Measurements from ENCODE around the gene TRIO. TPM values are rescaled to one million over a fixed set of nuclear protein-coding genes. Genes with fewer than 3 reads are reported as not detected.

The TRIO gene
- total RNA-seq, 2 experiments from 2014 or later = 3.5 to 6.6 TPM

DNA sequence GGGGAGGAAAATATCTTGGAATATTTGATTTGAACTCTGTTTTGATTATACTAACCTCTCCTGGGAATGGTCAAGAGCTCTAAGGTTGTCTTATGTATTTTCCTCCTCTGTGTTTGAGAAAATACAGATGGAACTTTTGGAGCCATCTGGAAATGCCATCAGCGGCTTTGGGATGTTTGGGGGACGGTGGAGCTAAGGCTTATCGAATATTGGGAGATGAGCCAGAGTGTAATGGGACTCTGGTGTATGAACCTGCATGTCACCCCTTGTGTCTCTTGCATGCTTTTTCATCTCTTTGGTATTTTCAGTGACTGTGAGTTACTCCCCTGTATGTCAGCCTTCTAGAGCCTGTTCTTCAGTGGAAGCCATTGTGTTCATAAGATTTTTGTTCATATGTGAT lies 258.5 kb downstream of the TRIO start:
- H3K9me3 Mint-ChIP-seq (ENCODE audit: insufficient read depth) = peaks cover 7% of the 10 kb centered on the region
- ChIA-PET CTCF (interaction anchor here (1.0 to 8.0 kb wide), 3 partner anchors 11 to 266 kb away, joined by 4 to 127 read pairs (median 44); no protein-coding TSS in a partner anchor), POLR2A (interaction anchor here (1.3 to 2.4 kb wide), 2 partner anchors 11 to 13 kb away, joined by 4 to 10 read pairs; no protein-coding TSS in a partner anchor)
- peaks cover 15% of the 10 kb centered on the region for H3K36me3 Mint-ChIP-seq (ENCODE audit: low read depth)
- DNase-seq (no peak), ATAC-seq (no peak)
- peaks cover 60% of the 10 kb centered on the region for H3K4me1 Mint-ChIP-seq (ENCODE audit: low read depth)
- no peak overlapping the region for H3K27ac Mint-ChIP-seq
- peaks cover 3% of the 10 kb centered on the region for H3K27me3 Mint-ChIP-seq (ENCODE audit: low read depth)
- H3K4me3 Mint-ChIP-seq = no peak overlapping the region

DNA sequence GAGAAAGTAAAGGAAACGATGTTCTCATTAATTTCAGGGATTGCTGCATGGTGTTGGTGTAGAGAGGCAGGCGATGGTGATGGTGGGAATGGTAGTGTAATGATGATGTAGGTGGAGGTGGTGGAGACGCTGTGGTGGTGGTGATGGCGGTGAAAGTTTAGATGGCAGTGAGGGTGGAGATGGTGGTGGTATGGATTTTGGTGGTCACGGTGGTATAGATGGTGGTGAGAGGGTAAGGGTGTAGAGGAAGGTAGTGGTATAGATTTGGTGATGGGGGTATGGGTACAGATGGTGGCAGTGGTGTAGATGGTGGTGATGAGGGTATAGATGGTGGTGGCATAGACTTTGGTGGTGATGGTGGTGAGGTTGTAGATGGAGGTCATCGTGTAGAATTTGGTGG lies 259.3 kb downstream of the TRIO start:
- Mint-ChIP-seq H3K9me3 (ENCODE audit: insufficient read depth) (peaks cover 7% of the 10 kb centered on the region), H3K4me3 (peak overlapping the region; percentile 44), H3K4me1 (ENCODE audit: low read depth) (peaks cover 57% of the 10 kb centered on the region), H3K27me3 (ENCODE audit: low read depth) (peaks cover 7% of the 10 kb centered on the region), H3K27ac (peak overlapping the region; percentile 73), H3K36me3 (ENCODE audit: low read depth) (peaks cover 15% of the 10 kb centered on the region)
- CTCF ChIA-PET = interaction anchor here (3.9 to 8.0 kb wide), 2 partner anchors 11 to 247 kb away, joined by 44 to 127 read pairs; no protein-coding TSS in a partner anchor
- no peak for DNase-seq
- POLR2A ChIA-PET = interaction anchor here (2.4 kb wide), 1 partner anchor 12 kb away, joined by 10 read pairs; no protein-coding TSS in a partner anchor
- ATAC-seq = no peak

DNA sequence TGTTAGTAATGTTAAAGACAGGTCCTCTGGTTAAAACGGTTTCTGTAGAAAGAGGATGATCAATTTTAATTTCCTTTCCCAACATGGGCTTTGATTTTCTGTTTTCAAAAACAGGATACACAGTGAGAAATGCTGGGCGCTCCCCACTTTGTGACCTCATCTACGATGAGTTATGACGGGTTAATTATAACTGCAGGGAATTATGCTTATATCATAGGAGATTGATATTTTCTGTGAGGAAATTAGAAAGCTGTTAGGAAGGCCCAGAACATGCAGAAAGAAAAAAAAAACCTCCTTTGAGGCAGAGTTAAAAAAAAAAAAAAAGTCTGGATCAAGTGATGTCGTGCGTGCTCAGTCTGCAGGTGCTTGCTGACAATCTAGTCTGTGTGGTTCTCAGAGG lies 261.6 kb downstream of the TRIO start:
- H3K4me1 Mint-ChIP-seq (ENCODE audit: low read depth) = peaks cover 37% of the 10 kb centered on the region
- ATAC-seq (no peak), DNase-seq (no peak)
- POLR2A ChIA-PET = interaction anchor here (0.6 kb wide), 1 partner anchor 105 kb away, joined by 6 read pairs; no protein-coding TSS in a partner anchor
- H3K27ac Mint-ChIP-seq = no peak overlapping the region
- CTCF ChIA-PET = interaction anchor here (0.6 to 1.0 kb wide), 2 partner anchors 10 to 1355 kb away, joined by 3 to 4 read pairs; no protein-coding TSS in a partner anchor
- H3K4me3 Mint-ChIP-seq = no peak overlapping the region
- H3K36me3 Mint-ChIP-seq (ENCODE audit: low read depth) = peaks cover 15% of the 10 kb centered on the region
- H3K9me3 Mint-ChIP-seq (ENCODE audit: insufficient read depth) = peaks cover 7% of the 10 kb centered on the region
- peaks cover 8% of the 10 kb centered on the region for H3K27me3 Mint-ChIP-seq (ENCODE audit: low read depth)

DNA sequence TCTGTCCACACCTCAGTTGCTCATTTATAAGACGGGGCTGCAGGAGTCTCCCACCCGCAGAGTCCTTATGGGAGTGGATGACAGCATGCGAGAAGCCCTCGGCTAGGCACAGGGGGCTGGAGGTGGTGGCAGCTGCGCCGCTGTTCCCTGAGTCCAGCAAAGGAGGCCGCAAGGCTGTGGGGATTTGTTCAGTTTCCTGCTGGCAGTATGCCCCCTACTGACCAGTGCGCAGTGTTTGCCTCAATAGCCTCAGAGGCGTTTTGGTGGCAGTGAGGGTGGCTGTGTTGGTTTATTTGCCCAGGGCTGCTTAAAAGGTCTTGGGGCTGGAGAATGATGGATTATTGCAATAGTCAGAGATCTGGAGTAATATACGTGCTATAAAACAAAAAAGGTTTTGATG lies 262.1 kb downstream of the TRIO start:
- Mint-ChIP-seq H3K27me3 (ENCODE audit: low read depth) (peaks cover 8% of the 10 kb centered on the region), H3K36me3 (ENCODE audit: low read depth) (peaks cover 15% of the 10 kb centered on the region), H3K4me1 (ENCODE audit: low read depth) (peaks cover 32% of the 10 kb centered on the region), H3K4me3 (no peak overlapping the region), H3K27ac (no peak overlapping the region), H3K9me3 (ENCODE audit: insufficient read depth) (peaks cover 7% of the 10 kb centered on the region)
- ChIA-PET POLR2A (interaction anchor here (0.6 kb wide), 1 partner anchor 104 kb away, joined by 6 read pairs; no protein-coding TSS in a partner anchor), CTCF (interaction anchor here (1.0 to 1.3 kb wide), 2 partner anchors 9 to 243 kb away, joined by 3 to 4 read pairs; no protein-coding TSS in a partner anchor)
- ATAC-seq (no peak), DNase-seq (no peak)

DNA sequence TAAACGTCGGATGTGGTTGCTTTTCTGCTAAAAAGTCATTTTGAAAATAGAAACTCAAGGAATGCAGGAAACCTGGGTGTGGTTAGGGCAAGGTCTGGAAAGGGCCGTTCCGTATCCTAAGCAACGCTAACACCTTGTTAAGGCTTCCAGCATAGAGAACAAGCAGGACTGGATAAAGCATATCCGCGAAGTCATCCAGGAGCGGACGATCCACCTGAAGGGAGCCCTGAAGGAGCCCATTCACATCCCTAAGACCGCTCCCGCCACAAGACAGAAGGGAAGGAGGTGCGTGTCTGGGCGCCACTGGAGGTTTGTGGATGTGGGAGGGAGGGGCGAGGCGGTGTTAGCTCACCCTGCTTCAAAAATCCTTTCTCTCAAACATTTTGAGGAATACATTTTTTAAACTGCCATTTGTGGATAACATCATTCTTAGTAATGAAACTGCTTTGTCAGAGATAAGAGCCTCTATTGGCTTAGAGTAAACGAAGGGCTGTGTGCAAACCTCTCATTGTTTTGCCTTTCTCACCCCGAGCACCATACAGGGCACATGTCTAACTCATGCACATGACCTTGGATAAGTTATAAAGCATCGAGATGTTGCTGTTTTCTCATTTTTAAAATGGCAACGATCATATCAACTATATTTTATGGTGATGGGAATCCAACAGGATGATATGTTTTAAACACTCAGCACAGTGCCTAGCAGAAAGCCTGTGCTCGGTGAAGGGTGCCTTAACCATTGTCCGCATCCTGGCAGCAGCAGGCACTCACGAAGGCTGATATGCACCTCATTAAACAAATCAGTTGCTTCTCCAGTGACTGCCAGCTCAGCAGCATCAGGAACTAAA lies 262.8 kb downstream of the TRIO start:
- CTCF ChIA-PET = interaction anchor here (1.0 to 1.3 kb wide), 2 partner anchors 9 to 242 kb away, joined by 3 to 4 read pairs; no protein-coding TSS in a partner anchor
- ATAC-seq = no peak

DNA sequence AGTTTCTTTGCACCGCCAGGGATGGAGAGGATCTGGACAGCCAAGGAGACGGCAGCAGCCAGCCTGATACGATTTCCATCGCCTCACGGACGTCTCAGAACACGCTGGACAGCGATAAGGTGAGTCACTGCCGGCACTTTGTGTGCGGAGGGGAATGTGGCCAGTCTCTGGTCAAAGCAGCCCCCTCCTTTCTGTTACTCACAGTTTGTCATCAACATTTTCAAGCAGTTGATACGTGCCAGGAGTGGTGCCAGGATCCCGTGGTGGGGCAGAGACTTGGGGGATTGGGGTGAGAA lies 263.4 kb downstream of the TRIO start:
- Mint-ChIP-seq H3K36me3 (ENCODE audit: low read depth) (peaks cover 12% of the 10 kb centered on the region), H3K4me3 (no peak overlapping the region), H3K27ac (no peak overlapping the region), H3K9me3 (ENCODE audit: insufficient read depth) (peaks cover 7% of the 10 kb centered on the region), H3K27me3 (ENCODE audit: low read depth) (peaks cover 8% of the 10 kb centered on the region), H3K4me1 (ENCODE audit: low read depth) (peaks cover 22% of the 10 kb centered on the region)
- POLR2A ChIA-PET = no interaction called here
- ATAC-seq = no peak
- no peak for DNase-seq
- CTCF ChIA-PET = no interaction called here

More for the DNA sequence above, 262.8 kb downstream of the TRIO start:
- Mint-ChIP-seq H3K4me3 (no peak overlapping the region), H3K27me3 (ENCODE audit: low read depth) (peaks cover 8% of the 10 kb centered on the region), H3K36me3 (ENCODE audit: low read depth) (peaks cover 15% of the 10 kb centered on the region), H3K9me3 (ENCODE audit: insufficient read depth) (peaks cover 7% of the 10 kb centered on the region), H3K4me1 (ENCODE audit: low read depth) (peaks cover 28% of the 10 kb centered on the region), H3K27ac (no peak overlapping the region)
- POLR2A ChIA-PET = no interaction called here
- no peak for DNase-seq

DNA sequence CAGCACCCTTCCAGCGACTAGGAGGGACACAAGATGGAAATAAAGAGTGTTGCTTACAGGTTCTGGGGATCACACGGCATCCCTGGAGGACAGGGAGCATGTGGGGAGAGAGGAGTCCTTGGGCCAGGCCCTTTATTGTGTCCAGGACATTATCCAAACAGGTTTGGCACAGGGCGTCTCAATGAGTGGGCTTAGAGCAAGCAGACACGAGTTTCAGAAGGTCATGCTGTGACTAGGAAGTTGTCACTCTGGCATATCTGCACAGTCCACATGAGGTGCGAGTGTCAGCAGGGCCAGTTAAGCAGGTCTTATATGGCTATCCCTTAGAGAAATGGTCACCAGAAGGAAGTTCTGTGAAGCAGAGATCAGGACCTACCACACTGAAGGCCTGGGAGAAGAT lies 263.9 kb downstream of the TRIO start:
- Mint-ChIP-seq H3K27ac (no peak overlapping the region), H3K4me1 (ENCODE audit: low read depth) (peaks cover 18% of the 10 kb centered on the region), H3K27me3 (ENCODE audit: low read depth) (peaks cover 8% of the 10 kb centered on the region), H3K9me3 (ENCODE audit: insufficient read depth) (peaks cover 7% of the 10 kb centered on the region), H3K4me3 (no peak overlapping the region), H3K36me3 (ENCODE audit: low read depth) (peaks cover 8% of the 10 kb centered on the region)
- CTCF ChIA-PET = no interaction called here
- DNase-seq (no peak), ATAC-seq (no peak)
- POLR2A ChIA-PET = no interaction called here

DNA sequence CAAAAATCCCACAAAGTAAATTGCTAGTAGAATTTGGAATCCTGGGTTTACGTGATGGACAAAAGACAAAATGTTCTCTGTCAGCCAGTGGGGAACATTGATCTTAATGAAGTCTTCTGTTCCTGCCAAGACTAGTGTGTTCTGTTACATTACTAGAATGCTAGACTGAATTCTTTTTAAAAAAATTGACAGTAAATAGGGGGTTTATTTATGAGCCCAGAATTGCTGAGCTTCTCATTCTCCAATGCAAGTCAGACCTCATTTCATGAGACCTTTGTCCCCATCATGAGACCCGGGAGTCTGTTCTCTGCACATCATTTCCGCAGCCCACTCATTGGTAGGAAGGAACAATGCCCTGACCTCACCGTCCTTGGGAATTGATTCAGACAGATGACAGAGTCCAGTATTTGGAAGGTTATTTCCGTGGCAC lies 264.6 kb downstream of the TRIO start:
- Mint-ChIP-seq H3K9me3 (ENCODE audit: insufficient read depth) (no peaks in the 10 kb centered on the region), H3K4me1 (ENCODE audit: low read depth) (peaks cover 18% of the 10 kb centered on the region), H3K27me3 (ENCODE audit: low read depth) (peaks cover 6% of the 10 kb centered on the region), H3K36me3 (ENCODE audit: low read depth) (peaks cover 3% of the 10 kb centered on the region), H3K4me3 (no peak overlapping the region), H3K27ac (no peak overlapping the region)
- ATAC-seq = no peak
- POLR2A ChIA-PET = no interaction called here
- DNase-seq = no peak
- CTCF ChIA-PET = interaction anchor here (0.6 to 2.4 kb wide), 2 partner anchors 8 to 151 kb away, joined by 3 to 8 read pairs; no protein-coding TSS in a partner anchor

DNA sequence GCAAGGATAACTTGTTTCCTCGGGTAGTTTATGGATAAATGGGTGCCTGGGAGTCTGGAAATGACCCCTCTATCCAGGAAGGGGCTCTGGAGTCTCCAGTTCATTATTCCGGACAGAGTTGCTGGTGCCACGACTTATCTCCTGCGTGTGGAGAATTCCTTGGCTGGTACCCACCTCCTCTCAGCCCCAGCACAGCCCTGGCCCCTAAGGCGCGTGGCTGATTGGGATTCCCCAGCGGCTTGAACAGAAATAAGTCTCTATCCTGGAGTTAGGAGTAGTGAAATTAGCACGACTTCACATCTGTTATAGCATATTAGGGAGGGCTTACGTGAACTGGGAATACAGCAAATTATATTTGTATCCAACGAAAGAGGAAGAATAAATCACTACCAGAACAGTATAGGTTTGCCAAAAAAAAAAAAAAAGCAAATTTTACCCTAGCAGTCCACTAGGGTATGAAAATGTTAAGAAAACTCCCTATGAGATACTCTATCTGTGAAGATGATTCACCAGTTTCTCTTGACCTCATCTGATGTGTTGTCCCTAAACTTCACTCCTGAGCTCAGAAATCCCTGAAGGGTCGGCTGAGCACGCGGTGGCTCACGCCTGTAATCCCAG lies 265.9 kb downstream of the TRIO start:
- ChIA-PET POLR2A (no interaction called here), CTCF (interaction anchor here (0.6 to 2.4 kb wide), 3 partner anchors 9 to 185 kb away, joined by 3 to 8 read pairs (median 3); no protein-coding TSS in a partner anchor)
- Mint-ChIP-seq H3K4me3 (no peak overlapping the region), H3K27me3 (ENCODE audit: low read depth) (peaks cover 5% of the 10 kb centered on the region), H3K36me3 (ENCODE audit: low read depth) (no peaks in the 10 kb centered on the region), H3K9me3 (ENCODE audit: insufficient read depth) (no peaks in the 10 kb centered on the region), H3K27ac (no peak overlapping the region), H3K4me1 (ENCODE audit: low read depth) (peaks cover 27% of the 10 kb centered on the region)
- no peak for ATAC-seq
- no peak for DNase-seq

DNA sequence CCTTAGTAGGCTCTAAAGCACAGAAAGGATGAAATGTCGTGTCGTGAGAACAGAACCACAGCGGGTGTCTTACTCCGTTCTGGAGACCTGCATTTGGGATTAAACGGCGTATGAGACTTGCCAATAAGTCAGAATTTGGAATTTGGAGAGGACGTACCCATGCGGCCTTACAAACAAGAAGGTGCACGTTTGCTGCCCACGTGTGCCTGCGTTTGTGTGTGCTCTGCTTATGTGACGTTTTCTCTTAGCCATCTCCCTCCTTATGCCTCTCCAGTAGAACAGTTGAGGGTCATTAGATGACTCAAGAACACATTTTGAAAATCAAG lies 266.9 kb downstream of the TRIO start:
- ChIA-PET CTCF (interaction anchor here (2.4 kb wide), 1 partner anchor 10 kb away, joined by 8 read pairs; no protein-coding TSS in a partner anchor), POLR2A (no interaction called here)
- H3K4me3 Mint-ChIP-seq = no peak overlapping the region
- DNase-seq = peak; percentile 18
- no peak for ATAC-seq
- H3K27me3 Mint-ChIP-seq (ENCODE audit: low read depth) = peaks cover 5% of the 10 kb centered on the region
- peaks cover 31% of the 10 kb centered on the region for H3K4me1 Mint-ChIP-seq (ENCODE audit: low read depth)
- no peak overlapping the region for H3K27ac Mint-ChIP-seq
- no peaks in the 10 kb centered on the region for H3K36me3 Mint-ChIP-seq (ENCODE audit: low read depth)
- H3K9me3 Mint-ChIP-seq (ENCODE audit: insufficient read depth) = no peaks in the 10 kb centered on the region

DNA sequence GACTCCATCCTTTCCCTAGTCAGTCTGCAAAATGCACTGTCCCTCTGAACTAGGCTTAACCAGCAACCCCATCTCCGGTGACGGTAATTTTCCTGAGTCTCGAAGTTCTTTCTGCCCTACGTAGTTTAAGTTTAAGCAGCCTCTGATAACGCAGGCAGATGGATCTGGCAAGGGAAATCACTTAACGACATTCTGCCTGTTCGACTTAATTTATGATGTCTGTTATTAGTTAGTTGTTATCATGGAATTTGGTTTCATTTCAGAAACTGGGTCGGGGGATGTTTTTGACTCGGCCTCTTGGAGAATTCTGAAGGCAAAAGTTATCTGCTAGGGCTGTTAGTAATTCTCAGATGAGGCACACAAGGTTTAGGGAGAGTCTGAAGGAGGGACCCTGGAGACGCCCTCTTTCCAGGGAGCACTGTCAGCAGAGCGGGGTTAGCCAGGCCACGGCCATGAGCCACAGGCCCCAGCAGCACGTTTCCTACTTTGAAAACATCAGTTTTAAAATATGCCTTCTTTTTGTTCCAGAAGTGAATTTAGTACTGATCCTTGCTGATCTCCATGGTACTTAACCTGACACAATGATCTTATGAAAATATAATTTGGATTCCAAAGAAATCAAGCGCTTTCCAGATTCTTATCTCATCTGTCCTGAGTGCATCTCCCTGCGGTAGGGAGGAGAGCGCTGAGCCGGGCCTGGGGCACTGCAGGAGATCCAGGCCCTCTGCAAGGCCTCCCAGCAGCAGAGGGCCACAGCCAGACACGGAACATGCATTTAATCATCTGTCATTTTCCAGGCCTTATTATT lies 267.5 kb downstream of the TRIO start:
- Mint-ChIP-seq H3K27ac (no peak overlapping the region), H3K4me1 (ENCODE audit: low read depth) (peaks cover 37% of the 10 kb centered on the region), H3K27me3 (ENCODE audit: low read depth) (peaks cover 5% of the 10 kb centered on the region), H3K36me3 (ENCODE audit: low read depth) (no peaks in the 10 kb centered on the region), H3K4me3 (no peak overlapping the region), H3K9me3 (ENCODE audit: insufficient read depth) (no peaks in the 10 kb centered on the region)
- DNase-seq = no peak
- ATAC-seq = no peak
- CTCF ChIA-PET = interaction anchor here (0.8 to 5.1 kb wide), 4 partner anchors 10 to 238 kb away, joined by 3 to 44 read pairs (median 4); no protein-coding TSS in a partner anchor
- POLR2A ChIA-PET = interaction anchor here (1.0 to 1.5 kb wide), 2 partner anchors 44 to 204 kb away, joined by 3 to 4 read pairs; no protein-coding TSS in a partner anchor
